GM12878 (cell line): ENCODE data around the gene ZNF850. TPM values are rescaled to one million over a fixed set of nuclear protein-coding genes. Genes with fewer than 3 reads are reported as not detected.

Experiments
- ATAC-seq: fragments of 200-7000 bp; cut with Tn5 transposase; 3 replicates; pipeline ENCODE4 v1.9.1; 2020; ENCODE audit warnings: mild to moderate bottlenecking, moderate library complexity
- BruUV-seq: library from RNA; stranded (reverse); fragments of 400-500 nt; replicated peaks from 2 replicates; lab custom pipeline; 2021; lab: Mats Ljungman, UMichigan
- CTCF ChIA-PET: fragments of 300-600 bp; sonication (Branson Sonifier 250); formaldehyde crosslinking; extraction: SDS; loops from one replicate; lab custom pipeline; 2021; ENCODE audit warnings: inconsistent platforms; lab: Yijun Ruan, JAX
- POLR2A ChIA-PET: fragments of 350-600 bp; formaldehyde crosslinking; extraction: SDS; loops from one replicate; lab custom pipeline; 2021; ENCODE audit warnings: inconsistent platforms; lab: Charles Lee
- RAD21 ChIA-PET: fragments of 300-600 bp; sonication (Branson Sonifier 250); formaldehyde crosslinking; loops from one replicate; lab custom pipeline; 2023; ENCODE audit warnings: antibody characterized with exemption; ENCODE audit not compliant: unreplicated experiment; lab: Charles Lee
- SMC1A ChIA-PET: fragments of 300-600 bp; sonication (Branson Sonifier 250); formaldehyde crosslinking; loops from one replicate; lab custom pipeline; 2023; ENCODE audit not compliant: unreplicated experiment, uncharacterized antibody; lab: Charles Lee
- DNase-seq: peaks from one replicate; pipeline ENCODE4 v3.0.0-alpha.2; 2011; ENCODE audit warnings: low read depth, low spot score
- FAIRE-seq: peaks from 3 replicates; lab custom pipeline; 2011; peaks lifted over from hg19 to GRCh38; lab: Jason Lieb, UNC
- H2AFZ ChIP-seq: 2 replicates; pipeline ENCODE4 v1.6.0; 2011; ENCODE audit warnings: low read depth, low read length, control low read depth; ENCODE audit not compliant: control insufficient read depth
- H3K27ac ChIP-seq: 2 replicates; pipeline ENCODE4 v1.5.1; 2011; ENCODE audit warnings: control low read depth; ENCODE audit not compliant: control insufficient read depth, insufficient read depth
- H3K27me3 ChIP-seq, 2 experiments: replicated peaks in 1 of 2; 2 replicates each; pipeline versions ENCODE4 v1.6.0 to v1.6.1; 2011; ENCODE audit warnings: low read length in 1 of 2; ENCODE audit not compliant: control insufficient read depth in 2 of 2, insufficient read depth in 2 of 2
- H3K36me3 ChIP-seq, 2 experiments: 2 replicates each; pipeline ENCODE4 v1.5.1; 2011; ENCODE audit warnings: low read length in 1 of 2; ENCODE audit not compliant: control insufficient read depth in 2 of 2, insufficient read depth in 2 of 2
- H3K4me1 ChIP-seq: 2 replicates; pipeline ENCODE4 v1.6.1; 2011; ENCODE audit warnings: mild to moderate bottlenecking, low read length, moderate library complexity, mixed read lengths; ENCODE audit not compliant: control insufficient read depth, insufficient read depth
- H3K4me2 ChIP-seq: 2 replicates; pipeline ENCODE4 v1.6.0; 2011; ENCODE audit warnings: control low read depth; ENCODE audit not compliant: control insufficient read depth, insufficient read depth
- H3K4me3 ChIP-seq: fragments of 200-600 bp; sonication (generic); 2 replicates; pipeline ENCODE4 v1.5.1; 2016
- H3K79me2 ChIP-seq: 2 replicates; pipeline ENCODE4 v1.6.0; 2011; ENCODE audit warnings: low read length; ENCODE audit not compliant: control insufficient read depth, insufficient read depth
- H3K9ac ChIP-seq: 2 replicates; pipeline ENCODE4 v1.8.0; 2011; ENCODE audit warnings: low read length, control low read depth, mixed read lengths; ENCODE audit not compliant: control insufficient read depth, insufficient read depth
- H3K9me3 ChIP-seq: replicated peaks from 3 replicates; pipeline ENCODE4 v1.5.1; 2011; ENCODE audit warnings: mild to moderate bottlenecking, low read length; ENCODE audit not compliant: control insufficient read depth, insufficient read depth
- H4K20me1 ChIP-seq: 2 replicates; pipeline ENCODE4 v1.6.0; 2011; ENCODE audit not compliant: control insufficient read depth, insufficient read depth
- CBX5 ChIP-seq: sonication (generic); IDR thresholded peaks from 2 replicates; pipeline ENCODE4 v1.6.1; 2016; ENCODE audit warnings: low read depth, moderate library complexity, mild to moderate bottlenecking, inconsistent platforms
- KLF5 ChIP-seq: fragments of 450-650 bp; IDR thresholded peaks from 2 replicates; pipeline ENCODE4 v1.6.1; 2014; ENCODE audit warnings: mild to moderate bottlenecking; ENCODE audit not compliant: partially characterized antibody
- PRDM15 ChIP-seq: fragments of 450-650 bp; formaldehyde crosslinking; IDR thresholded peaks from 2 replicates; pipeline ENCODE4 v1.4.0; 2020; ENCODE audit warnings: mild to moderate bottlenecking, moderate library complexity
- ZNF274 ChIP-seq: IDR thresholded peaks from one replicate; pipeline ENCODE4 v1.8.0; 2011; ENCODE audit not compliant: insufficient read length, insufficient read depth
- WGBS: methylation state at CpG from one replicate; pipeline ENCODE4 v1.1.6; 2016; ENCODE audit warnings: low lambda C conversion rate; ENCODE audit not compliant: insufficient replicate concordance, insufficient coverage; ENCODE audit errors: missing lambda C conversion rate; 5-methylcytosine and 5-hydroxymethylcytosine counted together
- in situ Hi-C: fragments of 300-500 bp; cut with MboI; formaldehyde crosslinking; loops from 9 replicates; pipeline ENCODE4 v1.14.3; 2018; ENCODE audit warnings: mixed read lengths
- intact Hi-C: fragments of 100-400 bp; cut with micrococcal nuclease; formaldehyde crosslinking; loops from one replicate; pipeline ENCODE4 v1.14.2; 2022; ENCODE audit not compliant: unreplicated experiment
- polyA plus RNA-seq, 11 experiments: library from polyadenylated mRNA; depleted of rRNA in 4 of 11; unstranded in 6 of 11; stranded (reverse) in 5 of 11; fragments of >200 nt; fragmentation: Nextera tagmentation in 4 of 11; fragmentation: Illumina TruSeq in 1 of 11; extraction: Ambion mirVana in 4 of 11; extraction: Trizol in 1 of 11; gene quantifications; 1 replicate in 1 of 11; 2 replicates in 10 of 11; pipeline versions ENCODE4 v1.2.1 to v1.2.3, GENCODE V29; 2011 to 2016; ENCODE audit warnings: inconsistent platforms in 2 of 11, missing spikeins in 2 of 11, low read depth in 1 of 11
- total RNA-seq, 4 experiments: library from RNA; depleted of rRNA in 3 of 4; stranded (reverse); fragments of >200 nt in 3 of 4; fragmentation: Illumina TruSeq in 1 of 4; extraction: Trizol in 1 of 4; gene quantifications; 2 replicates each; pipeline versions ENCODE4 v1.2.1 to v1.2.3, GENCODE V29; 2013 to 2021
- TF ChIP-seq, protein P1 (sequence below): IDR thresholded peaks from 2 replicates; pipeline ENCODE4 v1.6.1; 2012; ENCODE audit warnings: low read depth, low read length, improper control_type of control experiment

Gene ZNF850
- total and polyA plus RNA-seq, 10 of the 15 experiments (the other 5 are each of a cell fraction or from before 2014, with no cell fraction given): 0.44 to 6.4 (median 2.5) TPM

- TSS peak; percentile 47 for BruUV-seq
- 98% methylated on average over 7 of the region's 10 CpGs for WGBS
- FAIRE-seq: no peak
Measured at GRCh38 chr19:36719687-36720556, 52.7 kb downstream of the ZNF850 start.

More at GRCh38 chr19:36719687-36720556, 52.7 kb downstream of the ZNF850 start:
- TF ChIP-seq ZNF274 (peak; percentile 94), CBX5 (peak; percentile 95), PRDM15 (CRISPR knock-in tag) (no peak), KLF5 (peak; percentile 91)
- TF ChIP-seq, protein P1, sequence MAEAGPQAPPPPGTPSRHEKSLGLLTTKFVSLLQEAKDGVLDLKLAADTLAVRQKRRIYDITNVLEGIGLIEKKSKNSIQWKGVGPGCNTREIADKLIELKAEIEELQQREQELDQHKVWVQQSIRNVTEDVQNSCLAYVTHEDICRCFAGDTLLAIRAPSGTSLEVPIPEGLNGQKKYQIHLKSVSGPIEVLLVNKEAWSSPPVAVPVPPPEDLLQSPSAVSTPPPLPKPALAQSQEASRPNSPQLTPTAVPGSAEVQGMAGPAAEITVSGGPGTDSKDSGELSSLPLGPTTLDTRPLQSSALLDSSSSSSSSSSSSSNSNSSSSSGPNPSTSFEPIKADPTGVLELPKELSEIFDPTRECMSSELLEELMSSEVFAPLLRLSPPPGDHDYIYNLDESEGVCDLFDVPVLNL: no peak
- TF ChIP-seq, all 136 proteins: peak for 3
- peaks cover 5 to 12% of the 10 kb centered on the region in 2 experiments for H3K36me3 ChIP-seq
- intact Hi-C loops (no loop called here), in situ Hi-C loops (no loop called here)
- no peaks in the 10 kb centered on the region for H3K79me2 ChIP-seq
- no peak for ATAC-seq
- no peak overlapping the region for H3K4me2 ChIP-seq
- no peak for DNase-seq
- H3K4me3 ChIP-seq: no peak overlapping the region
- CTCF ChIA-PET: no interaction called here
- no peaks in the 10 kb centered on the region for H3K4me1 ChIP-seq
- no peak overlapping the region for H2AFZ ChIP-seq
- H3K27ac ChIP-seq: no peak overlapping the region
- H3K9ac ChIP-seq: no peak overlapping the region
- peaks cover 42% of the 10 kb centered on the region for H3K9me3 ChIP-seq
- no peaks in the 10 kb centered on the region for H4K20me1 ChIP-seq
- RAD21 ChIA-PET: no interaction called here
- SMC1A ChIA-PET: no interaction called here
- POLR2A ChIA-PET: no interaction called here
- no peaks in the 10 kb centered on the region for H3K27me3 ChIP-seq
